HCT116 (cell line): ENCODE data around the gene IL17RB. TPM values are rescaled to one million over a fixed set of nuclear protein-coding genes. Genes with fewer than 3 reads are reported as not detected.

Experiments used
- ATAC-seq: fragments of 200-7000 bp; cut with Tn5 transposase; 2 replicates; pipeline ENCODE4 v1.9.1; 2020; ENCODE audit warnings: mild to moderate bottlenecking, moderate library complexity
- BruUV-seq: library from RNA; stranded (reverse); fragments of 400-500 nt; replicated peaks from 2 replicates; lab custom pipeline; 2021; lab: Mats Ljungman, UMichigan
- CTCF ChIA-PET: fragments of 300-600 bp; sonication (Branson Sonifier 250); formaldehyde crosslinking; loops from one replicate; lab custom pipeline; 2021; ENCODE audit warnings: antibody characterized with exemption; lab: Charles Lee
- POLR2A ChIA-PET: fragments of 300-600, 350-600 bp; sonication (Branson Sonifier 250); formaldehyde crosslinking; loops from one replicate; lab custom pipeline; 2021; ENCODE audit warnings: antibody characterized with exemption; lab: Charles Lee
- RAD21 ChIA-PET, 2 experiments: fragments of 300-600 bp; sonication (Branson Sonifier 250); formaldehyde crosslinking; loops; one replicate each; lab custom pipeline; 2023; ENCODE audit warnings: low total read pairs in 2 of 2; ENCODE audit not compliant: uncharacterized antibody in 2 of 2, unreplicated experiment in 2 of 2, low non-redundant PET in 1 of 2; lab: Charles Lee
- DNase-seq: peaks from one replicate; pipeline ENCODE4 v3.0.0-alpha.2; 2010; ENCODE audit warnings: low read depth, low spot score
- H2AFZ ChIP-seq: fragments of 200-600 bp; shearing (Covaris generic), sonication (generic); 2 replicates; pipeline ENCODE4 v1.6.1; 2017; ENCODE audit warnings: low read depth, mixed run types, mixed read lengths, antibody characterized with exemption, low read length; ENCODE audit not compliant: poor library complexity, severe bottlenecking
- H3K27ac ChIP-seq: 2 replicates; pipeline ENCODE4 v1.5.1; 2012; ENCODE audit warnings: low read depth, low read length
- H3K27me3 ChIP-seq: fragments of 200-600 bp; sonication (generic); 2 replicates; pipeline ENCODE4 v1.6.1; 2016; ENCODE audit warnings: mixed run types, low read length, mixed read lengths; ENCODE audit not compliant: insufficient read depth
- H3K36me3 ChIP-seq, 2 experiments: fragments of 200-500 bp in 1 of 2; fragments of 200-600 bp in 1 of 2; sonication (Bioruptor generic) in 1 of 2; sonication (generic) in 1 of 2; 2 replicates each; pipeline versions ENCODE4 v1.5.1 to v1.6.1; 2014 to 2016; ENCODE audit warnings: low read length in 2 of 2, inconsistent platforms in 1 of 2, mixed read lengths in 1 of 2, mixed run types in 1 of 2; ENCODE audit not compliant: insufficient read depth in 2 of 2, control insufficient read depth in 1 of 2
- H3K4me1 ChIP-seq, 2 experiments: fragments of 200-600 bp in 1 of 2; sonication (generic) in 1 of 2; 2 replicates each; pipeline versions ENCODE4 v1.5.1 to v1.6.1; 2012 to 2017; ENCODE audit warnings: low read length in 2 of 2, inconsistent platforms in 1 of 2, mild to moderate bottlenecking in 1 of 2, mixed read lengths in 1 of 2, mixed run types in 1 of 2, moderate library complexity in 1 of 2; ENCODE audit not compliant: insufficient read depth in 2 of 2, control insufficient read depth in 1 of 2
- H3K4me2 ChIP-seq: fragments of 200-600 bp; sonication (generic); 2 replicates; pipeline ENCODE4 v1.6.1; 2017; ENCODE audit warnings: mixed run types, low read length, mixed read lengths
- H3K4me3 ChIP-seq, 2 experiments: fragments of 200-600 bp in 1 of 2; sonication (generic) in 1 of 2; replicated peaks in 1 of 2; 2 replicates each; pipeline ENCODE4 v1.5.1; 2011 to 2016; ENCODE audit warnings: low read length in 2 of 2, control low read depth in 1 of 2, low read depth in 1 of 2, mild to moderate bottlenecking in 1 of 2, mixed read lengths in 1 of 2, mixed run types in 1 of 2
- H3K79me2 ChIP-seq: fragments of 200-600 bp; sonication (generic); 2 replicates; pipeline ENCODE4 v1.6.1; 2017; ENCODE audit warnings: mild to moderate bottlenecking, mixed run types, low read length, moderate library complexity, mixed read lengths; ENCODE audit not compliant: insufficient read depth
- H3K9ac ChIP-seq: fragments of 200-600 bp; sonication (generic); 2 replicates; pipeline ENCODE4 v1.6.1; 2016; ENCODE audit warnings: low read length, mixed read lengths
- H3K9me2 ChIP-seq: fragments of 200-600 bp; sonication (generic), shearing (Covaris generic); 2 replicates; pipeline ENCODE4 v1.6.1; 2017; ENCODE audit warnings: mixed run types, mild to moderate bottlenecking, moderate library complexity; ENCODE audit not compliant: insufficient read depth
- H3K9me3 ChIP-seq, 2 experiments: fragments of 200-500 bp in 1 of 2; fragments of 200-600 bp in 1 of 2; sonication (Bioruptor generic) in 1 of 2; sonication (generic) in 1 of 2; 2 replicates each; pipeline ENCODE4 v1.6.1; 2014 to 2017; ENCODE audit warnings: low read length in 2 of 2, mixed read lengths in 2 of 2, inconsistent platforms in 1 of 2, low read depth in 1 of 2, mild to moderate bottlenecking in 1 of 2, mixed run types in 1 of 2, moderate library complexity in 1 of 2; ENCODE audit not compliant: control insufficient read depth in 1 of 2, insufficient read depth in 1 of 2
- H4K20me1 ChIP-seq: fragments of 200-600 bp; sonication (generic), shearing (Covaris generic); 2 replicates; pipeline ENCODE4 v1.6.1; 2017; ENCODE audit warnings: mixed run types, mild to moderate bottlenecking, moderate library complexity; ENCODE audit not compliant: insufficient read depth
- CBX3 ChIP-seq: IDR thresholded peaks from 2 replicates; pipeline ENCODE4 v1.6.1; 2012; ENCODE audit warnings: low read depth
- EZH2 ChIP-seq: fragments of 200-600 bp; sonication (generic); IDR thresholded peaks from 2 replicates; pipeline ENCODE4 v1.6.1; 2017; ENCODE audit warnings: antibody characterized with exemption, mixed run types
- EZH2phosphoT487 ChIP-seq: fragments of 200-600 bp; IDR thresholded peaks from 2 replicates; pipeline ENCODE4 v1.6.1; 2018; ENCODE audit warnings: antibody characterized with exemption, borderline replicate concordance
- FOSL1 ChIP-seq: IDR thresholded peaks from 2 replicates; pipeline ENCODE4 v1.6.1; 2012; ENCODE audit warnings: low read depth
- POLR2A ChIP-seq: IDR thresholded peaks from 2 replicates; pipeline ENCODE4 v1.7.0; 2011; ENCODE audit warnings: borderline replicate concordance; ENCODE audit not compliant: insufficient read depth, insufficient read length; ENCODE audit errors: extremely low read depth
- REST ChIP-seq: IDR thresholded peaks from 2 replicates; pipeline ENCODE4 v1.6.1; 2012; ENCODE audit warnings: low read depth
- SRF ChIP-seq: IDR thresholded peaks from 2 replicates; pipeline ENCODE4 v1.6.1; 2012; ENCODE audit warnings: low read depth
- ZBTB33 ChIP-seq: IDR thresholded peaks from 2 replicates; pipeline ENCODE4 v1.6.1; 2011; ENCODE audit warnings: mild to moderate bottlenecking, low read length, moderate library complexity; ENCODE audit not compliant: insufficient replicate concordance; ENCODE audit errors: extremely low read depth
- ZFX ChIP-seq: fragments of 450-650 bp; IDR thresholded peaks from 2 replicates; pipeline ENCODE4 v1.6.1; 2017
- intact Hi-C: fragments of 100-400 bp; cut with micrococcal nuclease; formaldehyde crosslinking; loops from 2 replicates; pipeline ENCODE4 v1.10.0; 2022
- total RNA-seq: library from RNA; stranded (reverse); gene quantifications from one replicate; pipeline ENCODE4 v1.2.1, GENCODE V29; 2021; ENCODE audit not compliant: unreplicated experiment

IL17RB gene
- total RNA-seq, 1 experiment from 2014 or later: 8.3 TPM

GRCh38 chr3:53798144-53798543 lies 48.2 kb upstream of the IL17RB start:
- Histone ChIP-seq H3K4me3 (no peak overlapping the region), H3K4me2 (no peak overlapping the region), H3K79me2 (no peaks in the 10 kb centered on the region), H2AFZ (no peak overlapping the region), H3K36me3 (no peaks in the 10 kb centered on the region), H3K4me1 (peaks cover 0 to 12% of the 10 kb centered on the region in 2 experiments; a peak in 1 of 4 replicates), H3K9me2 (no peaks in the 10 kb centered on the region), H4K20me1 (no peaks in the 10 kb centered on the region), H3K27me3 (no peaks in the 10 kb centered on the region), H3K9me3 (no peaks in the 10 kb centered on the region), H3K27ac (no peak overlapping the region), H3K9ac (no peak overlapping the region)
- DNase-seq: no peak
- ATAC-seq: no peak
- RAD21 ChIA-PET: no interaction called here
- POLR2A ChIA-PET: no interaction called here
- CTCF ChIA-PET: no interaction called here
- TF ChIP-seq CBX3 (no peak), POLR2A (no peak), EZH2phosphoT487 (no peak), EZH2 (no peak), ZFX (no peak), ZBTB33 (no peak), FOSL1 (no peak), SRF (no peak), REST (no peak)
- intact Hi-C loops: no loop called here
- no TSS peak for BruUV-seq
